B cell (primary cell): Measurements from ENCODE around the gene FAM184A. TPM values are rescaled to one million over a fixed set of nuclear protein-coding genes. Genes with fewer than 3 reads are reported as not detected.
A peak's percentile ranks its signal among the peaks of the same experiment; 100 is the strongest.

ENCODE experiments used
- ATAC-seq: fragments of 200-7000 bp; cut with Tn5 transposase; one replicate; pipeline ENCODE4 v1.10.0; 2021; ENCODE audit warnings: low read depth, mild to moderate bottlenecking, moderate number of reproducible peaks, moderate library complexity
- CTCF ChIA-PET: fragments of 350-600 bp; sonication (Branson Sonifier 250); formaldehyde crosslinking; loops from one replicate; lab custom pipeline; 2021; ENCODE audit warnings: antibody characterized with exemption, inconsistent platforms; lab: Charles Lee
- POLR2A ChIA-PET: fragments of 350-600 bp; sonication (Branson Sonifier 250); formaldehyde crosslinking; loops from one replicate; lab custom pipeline; 2021; ENCODE audit warnings: antibody characterized with exemption; lab: Charles Lee
- DNase-seq: peaks from one replicate; pipeline ENCODE4 v3.0.0; 2013
- H2AFZ ChIP-seq: 2 replicates; pipeline ENCODE4 v1.6.1; 2012; ENCODE audit warnings: mild to moderate bottlenecking, low read depth, low read length; ENCODE audit not compliant: insufficient read depth, poor library complexity, severe bottlenecking
- H3K27ac ChIP-seq, 2 donors: 1 replicate in 1 of 2; 2 replicates in 1 of 2; pipeline ENCODE4 v1.5.1; 2012 to 2013; ENCODE audit warnings: low read length in 2 of 2, mild to moderate bottlenecking in 2 of 2, moderate library complexity in 1 of 2
- H3K27me3 ChIP-seq, 4 experiments: fragments of 200-600 bp in 1 of 4; sonication (generic) in 1 of 4; replicated peaks in 1 of 4; 1 replicate in 2 of 4; 2 replicates in 2 of 4; pipeline versions ENCODE4 v1.6.1 to v1.7.0; 2013 to 2016; ENCODE audit warnings: low read length in 3 of 4, mild to moderate bottlenecking in 2 of 4, mixed read lengths in 1 of 4, moderate library complexity in 1 of 4; ENCODE audit not compliant: insufficient read depth in 4 of 4, control insufficient read depth in 3 of 4; ENCODE audit errors: control extremely low read depth in 1 of 4
- H3K36me3 ChIP-seq, 2 experiments: replicated peaks in 1 of 2; 1 replicate in 1 of 2; 2 replicates in 1 of 2; pipeline versions ENCODE4 v1.6.1 to v1.7.1; 2013; ENCODE audit warnings: low read length in 1 of 2; ENCODE audit not compliant: insufficient read depth in 2 of 2, control insufficient read depth in 1 of 2; ENCODE audit errors: control extremely low read depth in 1 of 2, extremely low read depth in 1 of 2
- H3K4me1 ChIP-seq, 2 donors: fragments of 200-600 bp in 1 of 2; sonication (generic) in 1 of 2; 1 replicate in 1 of 2; 2 replicates in 1 of 2; pipeline versions ENCODE4 v1.5.1 to v1.6.1; 2013 to 2017; ENCODE audit warnings: low read length in 2 of 2; ENCODE audit not compliant: control insufficient read depth in 2 of 2, insufficient read depth in 2 of 2
- H3K4me2 ChIP-seq: replicated peaks from 2 replicates; pipeline ENCODE3; 2012; ENCODE audit warnings: mild to moderate bottlenecking, low read depth, low read length; ENCODE audit not compliant: poor library complexity, severe bottlenecking
- H3K4me3 ChIP-seq, 5 experiments: fragments of 200-600 bp in 1 of 5; sonication (generic) in 1 of 5; 1 replicate in 3 of 5; 2 replicates in 2 of 5; pipeline versions ENCODE4 v1.5.1 to v1.7.0; 2011 to 2016; ENCODE audit warnings: low read length in 4 of 5, mild to moderate bottlenecking in 4 of 5, low read depth in 2 of 5, control low read depth in 1 of 5, moderate library complexity in 1 of 5; ENCODE audit not compliant: insufficient read depth in 1 of 5; ENCODE audit errors: control extremely low read depth in 1 of 5, extremely low read depth in 1 of 5
- H3K79me2 ChIP-seq: fragments of 200-600 bp; sonication (generic); one replicate; pipeline ENCODE4 v1.6.0; 2016; ENCODE audit warnings: low read length; ENCODE audit not compliant: control insufficient read depth, insufficient read depth
- H3K9ac ChIP-seq: fragments of 200-600 bp; sonication (generic); 2 replicates; pipeline ENCODE4 v1.6.1; 2017; ENCODE audit warnings: mild to moderate bottlenecking, low read length, moderate library complexity
- H3K9me3 ChIP-seq, 3 donors: one replicate each; pipeline versions ENCODE4 v1.6.1 to v1.7.1; 2013; ENCODE audit warnings: low read length in 2 of 3; ENCODE audit not compliant: control insufficient read depth in 2 of 3, insufficient read depth in 1 of 3; ENCODE audit errors: control extremely low read depth in 1 of 3
- H4K20me1 ChIP-seq: 2 replicates; pipeline ENCODE4 v1.6.0; 2012; ENCODE audit warnings: mild to moderate bottlenecking, low read length; ENCODE audit not compliant: insufficient read depth, control insufficient read depth, poor library complexity, severe bottlenecking
- H3K27ac Mint-ChIP-seq: one replicate; pipeline ENCODE4 v1.8.0; 2021; ENCODE audit warnings: mixed read lengths
- H3K27me3 Mint-ChIP-seq: one replicate; pipeline ENCODE4 v1.8.0; 2021; ENCODE audit warnings: mixed read lengths
- H3K4me1 Mint-ChIP-seq: one replicate; pipeline ENCODE4 v1.8.0; 2021; ENCODE audit warnings: mixed read lengths
- H3K4me3 Mint-ChIP-seq: one replicate; pipeline ENCODE4 v1.8.0; 2021; ENCODE audit warnings: mixed read lengths
- H3K9me3 Mint-ChIP-seq: one replicate; pipeline ENCODE4 v1.8.0; 2022; ENCODE audit warnings: mixed read lengths; ENCODE audit not compliant: insufficient read depth
- EZH2 ChIP-seq: IDR thresholded peaks from 2 replicates; pipeline ENCODE4 v1.6.1; 2012; ENCODE audit warnings: borderline replicate concordance, low read depth, mild to moderate bottlenecking, moderate library complexity, low read length; ENCODE audit not compliant: insufficient read depth, poor library complexity, severe bottlenecking
- WGBS: methylation state at CpG from one replicate; pipeline ENCODE4 v1.1.5; 2013; ENCODE audit warnings: missing lambda C conversion rate; ENCODE audit not compliant: insufficient coverage; 5-methylcytosine and 5-hydroxymethylcytosine counted together
- intact Hi-C: fragments of 100-400 bp; cut with micrococcal nuclease; formaldehyde crosslinking; loops from one replicate; pipeline ENCODE4 v1.10.0; 2022
- polyA plus RNA-seq: library from polyadenylated mRNA; depleted of rRNA; stranded (reverse); fragments of >200 nt; gene quantifications from 2 replicates; pipeline ENCODE4 v1.2.3, GENCODE V29; 2012
- total RNA-seq, 2 donors: library from RNA; stranded (reverse); fragments of 120-200 nt in 1 of 2; gene quantifications; 1 replicate in 1 of 2; 2 replicates in 1 of 2; pipeline versions ENCODE4 v1.2.3 to v1.2.4, GENCODE V29; 2013 to 2022
- TF ChIP-seq, protein P1 (sequence below): fragments of 200-600 bp; IDR thresholded peaks from one replicate; pipeline ENCODE4 v1.8.0; 2022; ENCODE audit warnings: antibody characterized with exemption, mild to moderate bottlenecking

Gene FAM184A
- total and polyA plus RNA-seq, 2 donors (not counting 1 experiment from before 2014, with no cell fraction given) = 0.07 to 0.54 TPM

DNA sequence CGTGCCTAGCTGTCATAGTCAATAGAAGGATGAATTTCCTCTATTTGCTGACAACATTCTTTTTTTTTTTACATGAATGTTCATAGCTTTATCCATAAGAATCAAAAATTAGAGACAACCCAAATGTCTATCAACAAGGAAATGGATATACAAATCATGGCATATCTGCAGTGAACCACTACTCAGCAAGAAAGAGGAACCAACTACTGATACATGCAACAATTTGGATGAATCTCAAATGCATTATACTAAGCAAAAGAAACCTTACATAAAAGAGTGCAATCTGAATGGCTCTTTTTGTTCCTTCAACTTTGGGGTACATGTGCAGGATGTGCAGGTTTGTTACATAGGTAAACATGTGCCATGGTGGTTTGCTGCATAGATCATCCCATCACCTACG lies 125.8 kb downstream of the FAM184A start:
- no peaks in the 10 kb centered on the region for H3K79me2 ChIP-seq
- no peak overlapping the region for H3K4me3 ChIP-seq
- intact Hi-C loops = no loop called here
- no peaks in the 10 kb centered on the region for H3K27me3 ChIP-seq
- no peaks in the 10 kb centered on the region for H3K36me3 ChIP-seq
- TF ChIP-seq, protein P1, sequence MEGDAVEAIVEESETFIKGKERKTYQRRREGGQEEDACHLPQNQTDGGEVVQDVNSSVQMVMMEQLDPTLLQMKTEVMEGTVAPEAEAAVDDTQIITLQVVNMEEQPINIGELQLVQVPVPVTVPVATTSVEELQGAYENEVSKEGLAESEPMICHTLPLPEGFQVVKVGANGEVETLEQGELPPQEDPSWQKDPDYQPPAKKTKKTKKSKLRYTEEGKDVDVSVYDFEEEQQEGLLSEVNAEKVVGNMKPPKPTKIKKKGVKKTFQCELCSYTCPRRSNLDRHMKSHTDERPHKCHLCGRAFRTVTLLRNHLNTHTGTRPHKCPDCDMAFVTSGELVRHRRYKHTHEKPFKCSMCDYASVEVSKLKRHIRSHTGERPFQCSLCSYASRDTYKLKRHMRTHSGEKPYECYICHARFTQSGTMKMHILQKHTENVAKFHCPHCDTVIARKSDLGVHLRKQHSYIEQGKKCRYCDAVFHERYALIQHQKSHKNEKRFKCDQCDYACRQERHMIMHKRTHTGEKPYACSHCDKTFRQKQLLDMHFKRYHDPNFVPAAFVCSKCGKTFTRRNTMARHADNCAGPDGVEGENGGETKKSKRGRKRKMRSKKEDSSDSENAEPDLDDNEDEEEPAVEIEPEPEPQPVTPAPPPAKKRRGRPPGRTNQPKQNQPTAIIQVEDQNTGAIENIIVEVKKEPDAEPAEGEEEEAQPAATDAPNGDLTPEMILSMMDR = no peak
- TF ChIP-seq EZH2 = no peak
- peak; percentile 45 for ATAC-seq
- H2AFZ ChIP-seq = no peak overlapping the region
- no peaks in the 10 kb centered on the region for H3K27me3 Mint-ChIP-seq
- peaks cover 3% of the 10 kb centered on the region for H3K9me3 Mint-ChIP-seq
- no peaks in the 10 kb centered on the region for H3K9me3 ChIP-seq
- DNase-seq = no peak
- WGBS = no CpG with 5 or more reads among the region's 2 CpGs
- H3K4me1 Mint-ChIP-seq = peaks cover 11% of the 10 kb centered on the region
- H3K9ac ChIP-seq = no peak overlapping the region
- ChIA-PET POLR2A (no interaction called here), CTCF (no interaction called here)
- no peaks in the 10 kb centered on the region for H3K4me1 ChIP-seq
- no peak overlapping the region for H3K4me3 Mint-ChIP-seq
- H4K20me1 ChIP-seq = no peaks in the 10 kb centered on the region
- no peak overlapping the region for H3K27ac Mint-ChIP-seq
- no peak overlapping the region for H3K27ac ChIP-seq
- H3K4me2 ChIP-seq = no peak overlapping the region

DNA sequence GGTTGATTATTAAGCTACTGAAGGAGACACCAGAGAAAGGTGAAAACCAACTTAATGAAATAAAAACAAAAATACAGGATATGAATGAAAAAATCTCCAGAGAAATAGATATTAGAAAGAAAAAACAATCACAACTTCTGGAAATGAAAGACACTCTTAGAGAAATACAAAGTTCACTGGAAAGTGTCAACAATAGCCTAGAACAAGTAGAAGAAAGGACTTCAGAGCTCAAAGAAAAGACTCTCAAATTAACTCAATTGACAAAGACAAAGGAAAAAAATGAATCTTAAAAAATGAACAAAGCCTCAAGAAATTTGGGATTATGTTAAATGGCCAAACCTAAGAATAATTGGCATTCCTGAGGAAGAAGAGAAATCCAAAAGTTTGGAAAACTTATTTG lies 133.2 kb downstream of the FAM184A start:
- TF ChIP-seq EZH2 = no peak
- TF ChIP-seq, protein P1 = no peak
- POLR2A ChIA-PET = no interaction called here
- Mint-ChIP-seq H3K27me3 (no peaks in the 10 kb centered on the region), H3K27ac (no peak overlapping the region), H3K4me3 (no peak overlapping the region), H3K4me1 (peaks cover 9% of the 10 kb centered on the region), H3K9me3 (peaks cover 13% of the 10 kb centered on the region)
- no peaks in the 10 kb centered on the region for H3K79me2 ChIP-seq
- no peak overlapping the region for H3K4me2 ChIP-seq
- H3K27ac ChIP-seq = no peak overlapping the region
- no peaks in the 10 kb centered on the region for H4K20me1 ChIP-seq
- CTCF ChIA-PET = no interaction called here
- H3K9ac ChIP-seq = no peak overlapping the region
- no peak for DNase-seq
- H3K4me3 ChIP-seq = no peak overlapping the region
- no peaks in the 10 kb centered on the region for H3K27me3 ChIP-seq
- peaks cover 8% of the 10 kb centered on the region in 2 donors for H3K4me1 ChIP-seq
- intact Hi-C loops = no loop called here
- no peak overlapping the region for H2AFZ ChIP-seq
- H3K9me3 ChIP-seq = peaks cover 2 to 8% (median 6%) of the 10 kb centered on the region in 3 donors
- no peaks in the 10 kb centered on the region for H3K36me3 ChIP-seq
- ATAC-seq = no peak
